ENCODE measurements around the gene PGC. TPM values are rescaled to one million over a fixed set of nuclear protein-coding genes. Genes with fewer than 3 reads are reported as not detected.

PGC gene
- polyA plus RNA-seq, 1 of the 3 experiments (the other 2 are of a cell fraction) = not detected

GRCh38 chr6:41694815-41695526, 52.2 kb downstream of the PGC start:
- no peak overlapping the region for H3K4me2 ChIP-seq
- ChIA-PET CTCF (interaction anchor here (0.8 to 18.9 kb wide), 6 partner anchors 10 to 327 kb away, joined by 3 to 504 read pairs (median 12); no protein-coding TSS in a partner anchor), POLR2A (interaction anchor here (1.1 kb wide), 1 partner anchor 11 kb away, joined by 3 read pairs; no protein-coding TSS in a partner anchor)
- no peaks in the 10 kb centered on the region for H3K9me3 ChIP-seq
- TF ChIP-seq TAF1 (IDR thresholded peaks at IDR 0.05; ENCODE audit: borderline replicate concordance, low read depth, low read length) (no peak), NFIC (IDR thresholded peaks at IDR 0.05; ENCODE audit: borderline replicate concordance) (no peak), FOXM1 (IDR thresholded peaks at IDR 0.05; ENCODE audit: low read depth) (no peak), MAX (IDR thresholded peaks at IDR 0.05; ENCODE audit: low read depth) (no peak), GATA2 (CRISPR knock-in tag; IDR thresholded peaks at IDR 0.05) (no peak)
- TF ChIP-seq, protein P1, sequence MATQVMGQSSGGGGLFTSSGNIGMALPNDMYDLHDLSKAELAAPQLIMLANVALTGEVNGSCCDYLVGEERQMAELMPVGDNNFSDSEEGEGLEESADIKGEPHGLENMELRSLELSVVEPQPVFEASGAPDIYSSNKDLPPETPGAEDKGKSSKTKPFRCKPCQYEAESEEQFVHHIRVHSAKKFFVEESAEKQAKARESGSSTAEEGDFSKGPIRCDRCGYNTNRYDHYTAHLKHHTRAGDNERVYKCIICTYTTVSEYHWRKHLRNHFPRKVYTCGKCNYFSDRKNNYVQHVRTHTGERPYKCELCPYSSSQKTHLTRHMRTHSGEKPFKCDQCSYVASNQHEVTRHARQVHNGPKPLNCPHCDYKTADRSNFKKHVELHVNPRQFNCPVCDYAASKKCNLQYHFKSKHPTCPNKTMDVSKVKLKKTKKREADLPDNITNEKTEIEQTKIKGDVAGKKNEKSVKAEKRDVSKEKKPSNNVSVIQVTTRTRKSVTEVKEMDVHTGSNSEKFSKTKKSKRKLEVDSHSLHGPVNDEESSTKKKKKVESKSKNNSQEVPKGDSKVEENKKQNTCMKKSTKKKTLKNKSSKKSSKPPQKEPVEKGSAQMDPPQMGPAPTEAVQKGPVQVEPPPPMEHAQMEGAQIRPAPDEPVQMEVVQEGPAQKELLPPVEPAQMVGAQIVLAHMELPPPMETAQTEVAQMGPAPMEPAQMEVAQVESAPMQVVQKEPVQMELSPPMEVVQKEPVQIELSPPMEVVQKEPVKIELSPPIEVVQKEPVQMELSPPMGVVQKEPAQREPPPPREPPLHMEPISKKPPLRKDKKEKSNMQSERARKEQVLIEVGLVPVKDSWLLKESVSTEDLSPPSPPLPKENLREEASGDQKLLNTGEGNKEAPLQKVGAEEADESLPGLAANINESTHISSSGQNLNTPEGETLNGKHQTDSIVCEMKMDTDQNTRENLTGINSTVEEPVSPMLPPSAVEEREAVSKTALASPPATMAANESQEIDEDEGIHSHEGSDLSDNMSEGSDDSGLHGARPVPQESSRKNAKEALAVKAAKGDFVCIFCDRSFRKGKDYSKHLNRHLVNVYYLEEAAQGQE (IDR thresholded peaks at IDR 0.05; ENCODE audit: low read depth, low read length) = no peak
- no peak overlapping the region for H3K4me3 ChIP-seq (ENCODE audit: low read depth in 2 of 2, low read length in 1 of 2)
- no peak overlapping the region for H2AFZ ChIP-seq (ENCODE audit: low read depth)
- WGBS (ENCODE audit: low lambda C conversion rate) = 84% methylated on average over 5 of the region's 6 CpGs
- peaks cover 0 to 3% of the 10 kb centered on the region in 2 experiments for H3K36me3 ChIP-seq (replicated peaks in 1 of 2; ENCODE audit: control insufficient read depth in 1 of 2, insufficient read depth in 2 of 2, low read length in 1 of 2)
- peaks cover 35% of the 10 kb centered on the region for H3F3A ChIP-seq (replicated peaks; ENCODE audit: insufficient read depth)
- peaks cover 19 to 30% of the 10 kb centered on the region in 2 experiments for H3K4me1 ChIP-seq (ENCODE audit: control insufficient read depth in 1 of 2, insufficient read depth in 2 of 2, low read depth in 1 of 2, low read length in 1 of 2)
- H3K27ac ChIP-seq (ENCODE audit: low read depth in 2 of 2, low read length in 1 of 2) = no peak overlapping the region
- no peak overlapping the region for H3K9ac ChIP-seq
- H3K79me2 ChIP-seq (ENCODE audit: insufficient read depth) = no peaks in the 10 kb centered on the region
- no peak for DNase-seq
- H3K9me2 ChIP-seq = no peaks in the 10 kb centered on the region
- H4K20me1 ChIP-seq (ENCODE audit: insufficient read depth) = no peaks in the 10 kb centered on the region
- no peaks in the 10 kb centered on the region for H3K27me3 ChIP-seq (ENCODE audit: insufficient read depth)

- H3K27ac ChIP-seq (ENCODE audit: low read depth in 2 of 2, low read length in 1 of 2) = no peak overlapping the region
- no peaks in the 10 kb centered on the region for H3K79me2 ChIP-seq (ENCODE audit: insufficient read depth)
- ChIA-PET CTCF (interaction anchor here (0.6 to 19.4 kb wide), 7 partner anchors 9 to 324 kb away, joined by 3 to 504 read pairs (median 9); no protein-coding TSS in a partner anchor), POLR2A (interaction anchor here (1.0 kb wide), 1 partner anchor 41 kb away, joined by 3 read pairs; no protein-coding TSS in a partner anchor)
- H3K27me3 ChIP-seq (ENCODE audit: insufficient read depth) = no peaks in the 10 kb centered on the region
- no peaks in the 10 kb centered on the region for H3K9me2 ChIP-seq
- no peaks in the 10 kb centered on the region for H4K20me1 ChIP-seq (ENCODE audit: insufficient read depth)
- peaks cover 21% of the 10 kb centered on the region for H3F3A ChIP-seq (replicated peaks; ENCODE audit: insufficient read depth)
- no peak overlapping the region for H3K9ac ChIP-seq
- H3K36me3 ChIP-seq (replicated peaks in 1 of 2; ENCODE audit: control insufficient read depth in 1 of 2, insufficient read depth in 2 of 2, low read length in 1 of 2) = peaks cover 0 to 6% of the 10 kb centered on the region in 2 experiments
- H3K4me3 ChIP-seq (ENCODE audit: low read depth in 2 of 2, low read length in 1 of 2) = no peak overlapping the region
- H3K4me1 ChIP-seq (ENCODE audit: control insufficient read depth in 1 of 2, insufficient read depth in 2 of 2, low read depth in 1 of 2, low read length in 1 of 2) = peaks cover 12 to 24% of the 10 kb centered on the region in 2 experiments
- TF ChIP-seq PBX3 (IDR thresholded peaks at IDR 0.05) = no peak
- no peaks in the 10 kb centered on the region for H3K9me3 ChIP-seq
- WGBS (ENCODE audit: low lambda C conversion rate) = 91% methylated on average over 6 of the region's 10 CpGs
- no peak overlapping the region for H2AFZ ChIP-seq (ENCODE audit: low read depth)
- no peak overlapping the region for H3K4me2 ChIP-seq
- no peak for DNase-seq
Measured at GRCh38 chr6:41693281-41694240, 53.6 kb downstream of the PGC start.
